Neural progenitor cell (in vitro differentiated cells): ENCODE measurements around the gene SERINC5. TPM values are rescaled to one million over a fixed set of nuclear protein-coding genes. Genes with fewer than 3 reads are reported as not detected.

ENCODE experiments used
- DNase-seq: peaks from one replicate; pipeline ENCODE4 v3.0.0-alpha.2; 2016; ENCODE audit warnings: low spot score
- H2AFZ ChIP-seq: fragments of 200-600 bp; sonication (generic); replicated peaks from 2 replicates; pipeline ENCODE4 v1.6.1; 2016; ENCODE audit warnings: antibody characterized with exemption
- H3F3A ChIP-seq: fragments of 200-600 bp; sonication (generic); 2 replicates; pipeline ENCODE4 v1.6.1; 2016; ENCODE audit warnings: antibody characterized with exemption, low read depth
- H3K27ac ChIP-seq: fragments of 200-600 bp; sonication (generic); 2 replicates; pipeline ENCODE4 v1.5.1; 2016; ENCODE audit warnings: mild to moderate bottlenecking
- H3K27me3 ChIP-seq: fragments of 200-600 bp; sonication (generic); 2 replicates; pipeline ENCODE4 v1.6.1; 2016; ENCODE audit warnings: mild to moderate bottlenecking, moderate library complexity
- H3K36me3 ChIP-seq: fragments of 200-600 bp; sonication (generic); 2 replicates; pipeline ENCODE4 v1.5.1; 2016
- H3K4me1 ChIP-seq: fragments of 200-600 bp; sonication (generic); 2 replicates; pipeline ENCODE4 v1.6.1; 2016; ENCODE audit warnings: mixed run types
- H3K4me2 ChIP-seq: fragments of 200-600 bp; sonication (generic); 2 replicates; pipeline ENCODE4 v1.6.1; 2016
- H3K4me3 ChIP-seq: fragments of 200-600 bp; sonication (generic); 2 replicates; pipeline ENCODE4 v1.5.1; 2016
- H3K79me2 ChIP-seq: fragments of 200-600 bp; sonication (generic); 2 replicates; pipeline ENCODE4 v1.6.1; 2016; ENCODE audit warnings: low read depth
- H3K9ac ChIP-seq: fragments of 200-600 bp; sonication (generic); 2 replicates; pipeline ENCODE4 v1.6.1; 2016
- H3K9me3 ChIP-seq: fragments of 200-600 bp; sonication (generic); 2 replicates; pipeline ENCODE4 v1.5.1; 2016; ENCODE audit warnings: low read depth
- H4K20me1 ChIP-seq: fragments of 200-600 bp; sonication (generic); 2 replicates; pipeline ENCODE4 v1.6.1; 2016; ENCODE audit warnings: low read depth
- H3K27ac Mint-ChIP-seq: 3 replicates; pipeline ENCODE4 v1.8.0; 2021; ENCODE audit warnings: mixed read lengths
- H3K27me3 Mint-ChIP-seq: 2 replicates; pipeline ENCODE4 v1.8.0; 2022; ENCODE audit warnings: low read depth, mild to moderate bottlenecking, inconsistent platforms, moderate library complexity, mixed read lengths; ENCODE audit not compliant: insufficient read depth
- H3K36me3 Mint-ChIP-seq: 3 replicates; pipeline ENCODE4 v1.8.0; 2021; ENCODE audit warnings: mixed read lengths
- H3K4me1 Mint-ChIP-seq: 3 replicates; pipeline ENCODE4 v1.8.0; 2021; ENCODE audit warnings: mixed read lengths
- H3K4me3 Mint-ChIP-seq: 3 replicates; pipeline ENCODE4 v1.8.0; 2021; ENCODE audit warnings: mild to moderate bottlenecking, moderate library complexity, mixed read lengths
- H3K9me3 Mint-ChIP-seq: 3 replicates; pipeline ENCODE4 v1.8.0; 2020; ENCODE audit warnings: mixed read lengths
- EZH2 ChIP-seq: fragments of 200-600 bp; sonication (generic); IDR thresholded peaks from 2 replicates; pipeline ENCODE4 v1.6.1; 2017; ENCODE audit warnings: antibody characterized with exemption, mild to moderate bottlenecking, moderate library complexity
- EZH2phosphoT487 ChIP-seq: fragments of 200-600 bp; sonication (generic); IDR thresholded peaks from 2 replicates; pipeline ENCODE4 v1.6.1; 2017; ENCODE audit warnings: antibody characterized with exemption
- total RNA-seq: library from RNA; depleted of rRNA; stranded (reverse); fragments of >200 nt; gene quantifications from 2 replicates; pipeline ENCODE4 v1.2.3, GENCODE V29; 2015; ENCODE audit warnings: low replicate concordance
- TF ChIP-seq, protein P1 (sequence below): fragments of 200-600 bp; sonication (generic); IDR thresholded peaks from 2 replicates; pipeline ENCODE4 v1.5.1; 2017; ENCODE audit warnings: antibody characterized with exemption, mild to moderate bottlenecking

The SERINC5 gene
- total RNA-seq, 1 donor from 2014 or later = 126 TPM

- no peak overlapping the region for H3K9ac ChIP-seq
- H3K4me1 Mint-ChIP-seq = peaks cover 4% of the 10 kb centered on the region
- H3K9me3 Mint-ChIP-seq = no peaks in the 10 kb centered on the region
- no peak overlapping the region for H3K4me3 ChIP-seq
- peaks cover 7% of the 10 kb centered on the region for H3K4me1 ChIP-seq
- no peak overlapping the region for H3K27ac ChIP-seq
- H3K4me3 Mint-ChIP-seq = no peak overlapping the region
- H3K36me3 Mint-ChIP-seq = no peaks in the 10 kb centered on the region
- H3K36me3 ChIP-seq = no peaks in the 10 kb centered on the region
- no peak for DNase-seq
- no peaks in the 10 kb centered on the region for H3K27me3 ChIP-seq
- H4K20me1 ChIP-seq = no peaks in the 10 kb centered on the region
- peaks cover 2% of the 10 kb centered on the region for H3K27me3 Mint-ChIP-seq
- no peak overlapping the region for H2AFZ ChIP-seq
- no peaks in the 10 kb centered on the region for H3K79me2 ChIP-seq
- H3F3A ChIP-seq = no peaks in the 10 kb centered on the region
- H3K9me3 ChIP-seq = no peaks in the 10 kb centered on the region
- no peak for TF ChIP-seq EZH2phosphoT487
- TF ChIP-seq EZH2 = no peak
- TF ChIP-seq, protein P1, sequence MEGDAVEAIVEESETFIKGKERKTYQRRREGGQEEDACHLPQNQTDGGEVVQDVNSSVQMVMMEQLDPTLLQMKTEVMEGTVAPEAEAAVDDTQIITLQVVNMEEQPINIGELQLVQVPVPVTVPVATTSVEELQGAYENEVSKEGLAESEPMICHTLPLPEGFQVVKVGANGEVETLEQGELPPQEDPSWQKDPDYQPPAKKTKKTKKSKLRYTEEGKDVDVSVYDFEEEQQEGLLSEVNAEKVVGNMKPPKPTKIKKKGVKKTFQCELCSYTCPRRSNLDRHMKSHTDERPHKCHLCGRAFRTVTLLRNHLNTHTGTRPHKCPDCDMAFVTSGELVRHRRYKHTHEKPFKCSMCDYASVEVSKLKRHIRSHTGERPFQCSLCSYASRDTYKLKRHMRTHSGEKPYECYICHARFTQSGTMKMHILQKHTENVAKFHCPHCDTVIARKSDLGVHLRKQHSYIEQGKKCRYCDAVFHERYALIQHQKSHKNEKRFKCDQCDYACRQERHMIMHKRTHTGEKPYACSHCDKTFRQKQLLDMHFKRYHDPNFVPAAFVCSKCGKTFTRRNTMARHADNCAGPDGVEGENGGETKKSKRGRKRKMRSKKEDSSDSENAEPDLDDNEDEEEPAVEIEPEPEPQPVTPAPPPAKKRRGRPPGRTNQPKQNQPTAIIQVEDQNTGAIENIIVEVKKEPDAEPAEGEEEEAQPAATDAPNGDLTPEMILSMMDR = no peak
- no peak overlapping the region for H3K27ac Mint-ChIP-seq
- H3K4me2 ChIP-seq = no peak overlapping the region
These were observed 26.2 kb upstream of the SERINC5 start for GRCh38 chr5:80282054-80282453.

GRCh38 chr5:80277191-80277590, 21.3 kb upstream of the SERINC5 start:
- Mint-ChIP-seq H3K27ac (peak overlapping the region; percentile 68), H3K4me3 (no peak overlapping the region), H3K4me1 (no peaks in the 10 kb centered on the region), H3K27me3 (peaks cover 2% of the 10 kb centered on the region), H3K36me3 (no peaks in the 10 kb centered on the region), H3K9me3 (no peaks in the 10 kb centered on the region)
- Histone ChIP-seq H2AFZ (no peak overlapping the region), H3K4me2 (no peak overlapping the region), H3K79me2 (no peaks in the 10 kb centered on the region), H3K9ac (no peak overlapping the region), H3K27ac (no peak overlapping the region), H4K20me1 (no peaks in the 10 kb centered on the region), H3K36me3 (no peaks in the 10 kb centered on the region), H3K4me1 (no peaks in the 10 kb centered on the region), H3F3A (no peaks in the 10 kb centered on the region), H3K27me3 (no peaks in the 10 kb centered on the region), H3K4me3 (no peak overlapping the region), H3K9me3 (no peaks in the 10 kb centered on the region)
- TF ChIP-seq EZH2phosphoT487 (no peak), EZH2 (no peak)
- TF ChIP-seq, protein P1 = no peak
- no peak for DNase-seq

GRCh38 chr5:80276186-80276585, 20.3 kb upstream of the SERINC5 start:
- no peaks in the 10 kb centered on the region for H3K4me1 ChIP-seq
- peak overlapping the region; percentile 16 for H3K27ac Mint-ChIP-seq

More at GRCh38 chr5:80276186-80276585, 20.3 kb upstream of the SERINC5 start:
- no peaks in the 10 kb centered on the region for H3K36me3 ChIP-seq
- no peaks in the 10 kb centered on the region for H3K79me2 ChIP-seq
- no peak for DNase-seq
- H3K27me3 Mint-ChIP-seq = peaks cover 2% of the 10 kb centered on the region
- H3K27me3 ChIP-seq = no peaks in the 10 kb centered on the region
- H3K4me2 ChIP-seq = no peak overlapping the region
- H3K4me3 Mint-ChIP-seq = no peak overlapping the region
- TF ChIP-seq EZH2phosphoT487 = no peak
- TF ChIP-seq, protein P1 = no peak
- TF ChIP-seq EZH2 = no peak
- no peak overlapping the region for H3K4me3 ChIP-seq
- H3K9me3 ChIP-seq = no peaks in the 10 kb centered on the region
- no peak overlapping the region for H3K27ac ChIP-seq
- no peaks in the 10 kb centered on the region for H3F3A ChIP-seq
- H3K36me3 Mint-ChIP-seq = no peaks in the 10 kb centered on the region
- no peaks in the 10 kb centered on the region for H3K9me3 Mint-ChIP-seq
- no peaks in the 10 kb centered on the region for H3K4me1 Mint-ChIP-seq
- no peak overlapping the region for H3K9ac ChIP-seq
- no peaks in the 10 kb centered on the region for H4K20me1 ChIP-seq
- no peak overlapping the region for H2AFZ ChIP-seq
